Karpas-422 (cell line): Measurements from ENCODE around the gene THOP1. TPM values are rescaled to one million over a fixed set of nuclear protein-coding genes. Genes with fewer than 3 reads are reported as not detected.

Experiments
- DNase-seq: peaks from one replicate; pipeline ENCODE4 v3.0.0-alpha.2; 2015
- H2AFZ ChIP-seq: fragments of 200-600 bp; sonication (generic); 2 replicates; pipeline ENCODE4 v1.6.1; 2014; ENCODE audit warnings: antibody characterized with exemption, low read length, mixed read lengths
- H3K27ac ChIP-seq: fragments of 200-600 bp; sonication (generic); 2 replicates; pipeline ENCODE4 v1.5.1; 2014; ENCODE audit warnings: mild to moderate bottlenecking, low read length, moderate library complexity
- H3K27me3 ChIP-seq: fragments of 200-600 bp; sonication (generic); 2 replicates; pipeline ENCODE4 v1.6.1; 2014; ENCODE audit warnings: low read length, mixed read lengths
- H3K36me3 ChIP-seq: fragments of 200-600 bp; sonication (generic); 2 replicates; pipeline ENCODE4 v1.6.1; 2014; ENCODE audit warnings: low read length, mixed read lengths; ENCODE audit not compliant: insufficient read depth
- H3K4me1 ChIP-seq: fragments of 200-600 bp; sonication (generic); 2 replicates; pipeline ENCODE4 v1.6.1; 2014; ENCODE audit warnings: mild to moderate bottlenecking, low read length, mixed read lengths
- H3K4me2 ChIP-seq: fragments of 200-600 bp; sonication (generic); 2 replicates; pipeline ENCODE4 v1.6.1; 2014; ENCODE audit warnings: low read length, low read depth, mild to moderate bottlenecking; ENCODE audit not compliant: poor library complexity, severe bottlenecking
- H3K4me3 ChIP-seq: fragments of 200-600 bp; sonication (generic); 2 replicates; pipeline ENCODE4 v1.5.1; 2014; ENCODE audit warnings: mild to moderate bottlenecking, antibody characterized with exemption, low read length, mixed read lengths
- H3K79me2 ChIP-seq: fragments of 200-600 bp; sonication (generic); 2 replicates; pipeline ENCODE4 v1.6.1; 2014; ENCODE audit warnings: mild to moderate bottlenecking, low read length, mixed read lengths
- H3K9ac ChIP-seq: fragments of 200-600 bp; sonication (generic); 2 replicates; pipeline ENCODE4 v1.6.0; 2014; ENCODE audit warnings: low read length
- H3K9me2 ChIP-seq: fragments of 200-600 bp; sonication (generic), shearing (Covaris generic); replicated peaks from 2 replicates; pipeline ENCODE4 v1.6.0; 2014; ENCODE audit warnings: mild to moderate bottlenecking, low read length, moderate library complexity; ENCODE audit not compliant: insufficient read depth
- H3K9me3 ChIP-seq: fragments of 300-700, 200-600 bp; sonication (generic); 2 replicates; pipeline ENCODE4 v1.6.1; 2014; ENCODE audit warnings: low read length, mixed read lengths
- H4K20me1 ChIP-seq: fragments of 200-600 bp; sonication (generic); 2 replicates; pipeline ENCODE4 v1.6.1; 2014; ENCODE audit warnings: mild to moderate bottlenecking, antibody characterized with exemption, low read length, low read depth; ENCODE audit not compliant: insufficient read depth
- total RNA-seq: library from RNA; depleted of rRNA; stranded (reverse); fragments of >200 nt; shearing (Covaris generic); gene quantifications from 2 replicates; pipeline ENCODE4 v1.2.3, GENCODE V29; 2014; ENCODE audit warnings: low replicate concordance

The THOP1 gene
- total RNA-seq, 1 experiment from 2014 or later: 57.0 TPM

DNA sequence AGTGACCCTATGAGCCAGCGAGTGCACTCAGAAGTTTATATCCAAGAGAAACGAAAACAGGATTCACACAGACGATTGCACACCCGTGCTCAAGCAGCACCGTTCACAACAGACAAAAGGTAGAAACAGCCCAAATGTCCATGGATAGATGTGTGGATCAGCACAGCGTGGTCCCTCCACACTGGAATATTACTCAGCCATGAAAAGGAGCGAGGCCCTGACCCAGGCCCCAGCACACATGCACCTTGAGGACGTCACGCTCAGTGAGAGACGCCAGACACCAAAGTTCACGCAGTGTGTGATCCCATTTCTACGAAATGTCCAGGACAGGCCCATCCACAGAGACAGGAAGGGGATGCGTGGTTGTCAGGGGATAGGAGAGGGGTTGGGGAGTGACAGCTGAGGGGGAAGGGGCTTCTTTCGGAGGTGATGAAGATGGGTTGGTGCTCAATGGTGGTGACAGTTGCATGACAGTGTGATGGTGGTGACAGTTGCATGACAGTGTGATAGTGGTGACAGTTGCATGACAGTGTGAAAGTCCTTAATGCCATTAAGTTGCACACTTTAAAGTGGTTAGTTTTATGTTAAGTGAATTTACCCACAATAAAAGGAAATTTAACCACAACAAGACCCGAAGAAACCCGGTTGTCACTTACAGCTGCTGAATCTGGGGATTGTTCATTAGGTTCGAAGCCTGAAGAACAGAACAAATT, 26.5 kb upstream of the THOP1 start:
- Histone ChIP-seq H3K27me3 (no peaks in the 10 kb centered on the region), H3K79me2 (no peaks in the 10 kb centered on the region), H3K9ac (no peak overlapping the region), H3K9me2 (no peaks in the 10 kb centered on the region), H3K36me3 (no peaks in the 10 kb centered on the region), H2AFZ (no peak overlapping the region), H3K9me3 (no peaks in the 10 kb centered on the region), H3K4me1 (no peaks in the 10 kb centered on the region), H3K4me2 (no peak overlapping the region), H3K4me3 (no peak overlapping the region), H4K20me1 (no peaks in the 10 kb centered on the region), H3K27ac (no peak overlapping the region)
- DNase-seq: no peak

DNA sequence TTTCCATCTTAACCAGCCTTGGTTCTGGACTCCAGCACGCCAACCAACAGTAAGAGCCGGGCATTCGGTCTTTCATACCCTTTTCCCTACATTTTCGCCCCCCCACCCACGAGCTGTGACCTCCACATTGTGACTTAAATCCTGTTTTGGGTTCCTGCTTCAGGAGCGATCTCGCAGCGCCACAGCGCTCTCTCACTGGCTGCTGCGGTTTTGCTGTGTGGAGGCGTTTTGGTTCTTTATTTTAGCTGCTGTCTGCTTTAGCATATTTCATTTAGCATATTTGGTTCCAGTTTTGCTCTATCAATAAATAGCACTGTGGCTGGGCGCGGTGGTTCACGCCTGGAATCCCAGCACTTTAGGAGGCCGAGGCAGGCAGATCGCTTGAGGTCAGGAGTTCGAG, 25.9 kb upstream of the THOP1 start:
- Histone ChIP-seq H3K9me3 (no peaks in the 10 kb centered on the region), H3K4me3 (no peak overlapping the region), H3K27ac (no peak overlapping the region), H2AFZ (no peak overlapping the region), H3K27me3 (no peaks in the 10 kb centered on the region), H3K79me2 (no peaks in the 10 kb centered on the region), H3K4me2 (no peak overlapping the region), H3K9me2 (no peaks in the 10 kb centered on the region), H3K36me3 (no peaks in the 10 kb centered on the region), H3K9ac (no peak overlapping the region), H4K20me1 (no peaks in the 10 kb centered on the region), H3K4me1 (no peaks in the 10 kb centered on the region)
- DNase-seq: no peak

DNA sequence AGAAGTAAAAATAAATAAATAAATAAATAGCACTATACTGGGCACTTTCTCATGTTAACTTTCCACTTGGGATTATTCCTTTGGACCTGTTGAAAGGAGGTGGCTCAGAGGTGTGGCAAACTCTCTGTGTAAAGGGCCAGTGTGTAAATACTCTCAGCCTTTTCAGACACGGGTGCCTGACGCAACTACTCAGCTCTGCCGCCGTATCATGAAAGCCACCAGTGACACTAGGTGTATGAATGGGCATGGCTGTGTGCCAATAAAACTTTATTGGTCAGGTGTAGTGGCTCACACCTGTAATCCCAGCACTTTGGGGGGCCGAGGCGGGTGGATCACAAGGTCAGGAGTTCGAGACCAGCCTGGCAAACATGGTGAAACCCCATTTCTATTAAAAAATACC, 25.3 kb upstream of the THOP1 start:
- H3K4me3 ChIP-seq: no peak overlapping the region
- H2AFZ ChIP-seq: no peak overlapping the region
- no peak overlapping the region for H3K4me2 ChIP-seq
- no peaks in the 10 kb centered on the region for H3K9me2 ChIP-seq
- H4K20me1 ChIP-seq: no peaks in the 10 kb centered on the region
- no peak overlapping the region for H3K9ac ChIP-seq
- no peaks in the 10 kb centered on the region for H3K4me1 ChIP-seq
- no peaks in the 10 kb centered on the region for H3K27me3 ChIP-seq
- H3K79me2 ChIP-seq: no peaks in the 10 kb centered on the region
- no peaks in the 10 kb centered on the region for H3K9me3 ChIP-seq
- DNase-seq: no peak
- no peak overlapping the region for H3K27ac ChIP-seq
- no peaks in the 10 kb centered on the region for H3K36me3 ChIP-seq

DNA sequence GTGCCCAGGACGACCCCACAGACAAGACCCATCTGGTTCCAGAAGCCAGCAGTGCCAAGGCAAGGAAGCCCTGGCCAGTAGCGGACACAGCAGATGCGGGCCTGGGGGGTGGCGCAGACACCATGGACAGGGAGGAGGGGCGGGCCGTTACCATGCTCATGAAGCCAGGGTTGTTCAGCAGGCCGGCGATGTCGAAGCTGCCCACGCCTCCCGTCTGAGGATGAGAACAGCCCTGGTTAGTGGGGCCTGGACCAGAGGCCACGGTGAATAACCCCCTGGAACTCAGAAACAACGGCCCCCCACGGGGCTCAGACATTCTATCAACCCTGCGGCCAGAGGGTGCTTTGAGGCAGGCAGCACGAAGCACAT, 24.0 kb upstream of the THOP1 start:
- H3K36me3 ChIP-seq: no peaks in the 10 kb centered on the region

DNA sequence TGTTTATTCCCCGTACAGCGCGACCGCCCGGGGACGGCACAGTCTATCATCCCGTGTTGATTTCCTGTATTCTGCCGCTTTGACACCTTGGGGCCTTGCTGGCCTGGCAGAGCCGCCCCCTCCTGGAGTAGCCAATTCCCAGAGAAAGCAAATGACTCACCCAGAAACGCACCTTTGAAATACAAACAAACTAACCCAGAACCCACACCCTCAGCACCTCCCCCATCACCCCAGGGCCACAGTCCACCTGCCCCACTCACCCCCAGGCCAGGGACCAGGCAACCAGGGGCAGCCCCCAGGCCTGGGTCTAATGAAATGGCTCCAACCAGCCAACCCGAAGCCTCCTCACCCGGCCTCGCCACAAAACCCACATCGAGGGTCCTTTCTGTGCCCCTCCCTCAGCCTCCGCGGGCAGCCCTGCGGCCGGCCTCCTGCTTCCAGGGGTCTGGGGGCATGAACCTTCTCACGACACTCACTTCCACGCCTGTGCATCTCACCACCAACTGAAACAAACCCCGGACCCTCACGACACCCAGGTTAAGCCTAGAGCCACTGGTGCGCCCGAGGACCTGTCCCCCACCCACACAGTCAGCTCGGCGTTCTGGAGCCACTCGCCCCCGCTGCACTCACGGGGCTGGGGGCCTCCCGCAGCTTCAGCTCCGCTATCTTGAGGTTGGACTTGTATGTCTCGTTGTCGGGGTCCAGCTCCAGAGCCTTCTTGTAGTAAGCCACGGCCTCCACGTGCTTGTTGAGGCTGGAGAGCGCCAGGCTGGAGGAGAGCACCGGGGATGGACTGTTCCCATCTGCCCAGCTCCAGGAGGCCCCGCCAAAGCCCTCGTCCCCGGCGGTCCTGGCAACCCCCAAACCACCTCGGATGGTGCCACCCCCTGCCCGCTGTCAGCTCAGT, 23.2 kb upstream of the THOP1 start:
- Histone ChIP-seq H3K9ac (no peak overlapping the region), H3K4me2 (no peak overlapping the region), H3K27ac (no peak overlapping the region), H3K27me3 (no peaks in the 10 kb centered on the region), H3K9me2 (no peaks in the 10 kb centered on the region), H3K4me1 (no peaks in the 10 kb centered on the region), H3K79me2 (no peaks in the 10 kb centered on the region), H3K36me3 (no peaks in the 10 kb centered on the region), H3K4me3 (no peak overlapping the region), H2AFZ (no peak overlapping the region), H4K20me1 (no peaks in the 10 kb centered on the region), H3K9me3 (no peaks in the 10 kb centered on the region)
- DNase-seq: no peak

More for the DNA sequence above, 24.0 kb upstream of the THOP1 start:
- no peak overlapping the region for H3K4me2 ChIP-seq
- H3K9me2 ChIP-seq: no peaks in the 10 kb centered on the region
- no peaks in the 10 kb centered on the region for H3K4me1 ChIP-seq
- H4K20me1 ChIP-seq: no peaks in the 10 kb centered on the region
- no peaks in the 10 kb centered on the region for H3K27me3 ChIP-seq
- no peak for DNase-seq
- no peak overlapping the region for H3K27ac ChIP-seq
- no peak overlapping the region for H3K9ac ChIP-seq
- H3K9me3 ChIP-seq: no peaks in the 10 kb centered on the region
- H2AFZ ChIP-seq: no peak overlapping the region
- H3K79me2 ChIP-seq: no peaks in the 10 kb centered on the region
- no peak overlapping the region for H3K4me3 ChIP-seq

DNA sequence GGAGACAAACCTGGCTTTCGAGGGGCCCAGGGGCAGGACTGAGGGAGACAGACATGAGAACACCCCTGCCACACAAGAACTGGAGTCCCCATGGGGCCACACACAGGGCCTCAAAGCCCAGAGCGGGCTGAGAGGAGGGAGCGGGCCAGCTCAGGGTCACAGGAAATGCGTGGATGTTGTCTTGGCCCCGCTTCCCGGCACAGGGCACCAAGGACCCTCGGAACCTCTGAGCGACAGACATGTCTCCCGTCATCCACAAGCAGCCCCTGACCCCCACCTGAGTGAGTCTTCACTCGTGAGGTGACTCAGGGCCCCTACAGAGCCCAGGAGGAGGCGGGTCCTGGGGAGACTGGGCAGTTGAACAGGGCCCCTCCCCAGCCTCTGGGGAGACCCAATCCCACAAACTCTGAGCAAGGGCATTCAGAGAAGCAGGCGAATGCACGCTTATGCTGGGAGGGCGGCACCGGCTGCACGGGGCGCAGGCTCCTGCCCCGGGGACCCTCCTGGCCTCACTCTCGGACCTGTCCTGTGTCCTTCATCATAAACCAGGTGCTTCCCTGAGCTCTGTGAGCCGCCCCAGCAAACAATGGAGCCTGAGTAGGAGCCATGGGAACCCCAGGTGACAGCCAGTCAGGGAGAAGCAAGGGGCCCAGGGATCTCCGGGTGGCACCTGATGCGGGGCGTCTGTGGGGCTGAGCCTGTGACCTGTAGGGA, 22.4 kb upstream of the THOP1 start:
- Histone ChIP-seq H4K20me1 (no peaks in the 10 kb centered on the region), H2AFZ (no peak overlapping the region), H3K4me1 (no peaks in the 10 kb centered on the region), H3K27ac (no peak overlapping the region), H3K27me3 (no peaks in the 10 kb centered on the region), H3K9me3 (no peaks in the 10 kb centered on the region), H3K79me2 (no peaks in the 10 kb centered on the region), H3K4me2 (no peak overlapping the region), H3K9ac (no peak overlapping the region), H3K4me3 (no peak overlapping the region), H3K36me3 (no peaks in the 10 kb centered on the region), H3K9me2 (no peaks in the 10 kb centered on the region)
- no peak for DNase-seq

DNA sequence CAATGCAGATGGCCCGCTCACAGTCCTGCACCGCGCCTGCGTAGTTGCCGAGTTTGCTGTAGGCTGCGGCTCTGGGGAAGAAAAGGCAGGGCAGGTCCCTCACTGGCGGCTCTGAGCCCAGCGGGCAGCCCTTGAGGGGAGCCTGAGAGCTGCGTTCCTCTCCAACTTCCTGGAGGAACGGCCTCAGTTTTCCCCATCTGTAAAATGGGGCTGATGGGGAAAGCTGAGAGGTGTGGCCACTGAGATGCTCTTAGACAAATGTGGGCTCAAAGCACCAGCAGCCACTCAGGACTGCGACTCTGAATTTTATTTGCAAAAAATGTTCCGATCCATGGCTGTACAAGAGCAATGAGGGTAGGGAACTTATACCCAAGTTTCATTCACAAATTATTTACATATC, 21.6 kb upstream of the THOP1 start:
- H3K4me1 ChIP-seq: no peaks in the 10 kb centered on the region
- H2AFZ ChIP-seq: no peak overlapping the region
- H3K9ac ChIP-seq: no peak overlapping the region
- H4K20me1 ChIP-seq: peaks cover 3% of the 10 kb centered on the region; the same call in 1 of the 2 replicates
- H3K79me2 ChIP-seq: 0 out of 2 replicates have a peak, but pooled peaks cover 4% of the 10 kb centered on the region
- H3K27me3 ChIP-seq: no peaks in the 10 kb centered on the region
- no peak overlapping the region for H3K4me3 ChIP-seq
- no peaks in the 10 kb centered on the region for H3K9me3 ChIP-seq
- H3K27ac ChIP-seq: no peak overlapping the region
- DNase-seq: no peak
- H3K36me3 ChIP-seq: no peaks in the 10 kb centered on the region
- H3K9me2 ChIP-seq: no peaks in the 10 kb centered on the region
- no peak overlapping the region for H3K4me2 ChIP-seq

DNA sequence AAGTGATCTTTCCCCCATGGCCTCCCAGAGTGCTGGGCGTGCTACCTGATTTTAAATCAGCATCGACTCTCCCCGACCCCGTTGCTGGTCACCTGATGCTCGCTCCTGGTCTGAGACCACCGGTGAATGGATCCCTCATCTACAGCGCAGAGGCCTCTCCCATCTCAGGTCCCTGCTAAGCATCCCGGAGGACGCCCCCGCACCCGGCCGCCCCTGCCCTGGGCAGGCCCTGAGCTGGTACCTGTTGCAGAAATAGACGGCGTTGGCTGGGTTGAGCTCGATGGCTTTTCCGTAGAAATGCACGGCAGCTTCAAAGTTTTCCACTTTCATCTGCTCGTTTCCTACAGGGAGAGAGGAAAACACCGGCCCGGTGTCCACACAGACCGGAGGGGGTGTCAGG, 20.4 kb upstream of the THOP1 start:
- Histone ChIP-seq H2AFZ (no peak overlapping the region), H3K4me1 (no peaks in the 10 kb centered on the region), H3K9me2 (no peaks in the 10 kb centered on the region), H4K20me1 (peaks cover 14% of the 10 kb centered on the region), H3K4me3 (no peak overlapping the region), H3K4me2 (no peak overlapping the region), H3K36me3 (no peaks in the 10 kb centered on the region), H3K79me2 (peaks cover 13% of the 10 kb centered on the region), H3K27ac (no peak overlapping the region), H3K9me3 (no peaks in the 10 kb centered on the region), H3K9ac (no peak overlapping the region), H3K27me3 (no peaks in the 10 kb centered on the region)
- DNase-seq: no peak
